Tibial nerve (tissue), 3 donors: Measurements from ENCODE around the gene GYPA.
"Not testable (repeated sequence)": the region's sequence is repeated elsewhere in the genome, so short reads cannot be mapped to it uniquely, and the experiment has no call there.

Source experiments
- CTCF ChIP-seq, 5 experiments: fragments of 200-600 bp in 3 of 5; fragments of 450-650 bp in 2 of 5; sonication (generic) in 3 of 5; IDR thresholded peaks; one replicate each; pipeline ENCODE4 v1.5.1; 2016 to 2019; ENCODE audit warnings: antibody characterized with exemption in 5 of 5, mild to moderate bottlenecking in 3 of 5, moderate library complexity in 2 of 5
- POLR2A ChIP-seq, 2 donors: fragments of 450-650 bp; IDR thresholded peaks; one replicate each; pipeline ENCODE4 v1.6.1; 2017; ENCODE audit warnings: antibody characterized with exemption in 2 of 2, mild to moderate bottlenecking in 2 of 2, moderate library complexity in 2 of 2

GRCh38 chr4:144061556-144061955, 79.0 kb downstream of the GYPA start:
- not testable (repeated sequence) for TF ChIP-seq CTCF, POLR2A (IDR thresholded peaks at IDR 0.05)
